GM12875 (cell line): ENCODE results near the gene NKX2-3.

Experiments
- H3K4me3 ChIP-seq: one replicate; pipeline ENCODE4 v1.5.1; 2011; ENCODE audit warnings: low read depth, low read length, control low read depth
- TF ChIP-seq, protein P1 (sequence below): IDR thresholded peaks from 2 replicates; pipeline ENCODE4 v1.5.1; 2011; ENCODE audit warnings: low read depth, mild to moderate bottlenecking, control low read depth, inconsistent platforms, low read length, moderate library complexity, borderline replicate concordance; ENCODE audit not compliant: insufficient read depth

The NKX2-3 gene

DNA sequence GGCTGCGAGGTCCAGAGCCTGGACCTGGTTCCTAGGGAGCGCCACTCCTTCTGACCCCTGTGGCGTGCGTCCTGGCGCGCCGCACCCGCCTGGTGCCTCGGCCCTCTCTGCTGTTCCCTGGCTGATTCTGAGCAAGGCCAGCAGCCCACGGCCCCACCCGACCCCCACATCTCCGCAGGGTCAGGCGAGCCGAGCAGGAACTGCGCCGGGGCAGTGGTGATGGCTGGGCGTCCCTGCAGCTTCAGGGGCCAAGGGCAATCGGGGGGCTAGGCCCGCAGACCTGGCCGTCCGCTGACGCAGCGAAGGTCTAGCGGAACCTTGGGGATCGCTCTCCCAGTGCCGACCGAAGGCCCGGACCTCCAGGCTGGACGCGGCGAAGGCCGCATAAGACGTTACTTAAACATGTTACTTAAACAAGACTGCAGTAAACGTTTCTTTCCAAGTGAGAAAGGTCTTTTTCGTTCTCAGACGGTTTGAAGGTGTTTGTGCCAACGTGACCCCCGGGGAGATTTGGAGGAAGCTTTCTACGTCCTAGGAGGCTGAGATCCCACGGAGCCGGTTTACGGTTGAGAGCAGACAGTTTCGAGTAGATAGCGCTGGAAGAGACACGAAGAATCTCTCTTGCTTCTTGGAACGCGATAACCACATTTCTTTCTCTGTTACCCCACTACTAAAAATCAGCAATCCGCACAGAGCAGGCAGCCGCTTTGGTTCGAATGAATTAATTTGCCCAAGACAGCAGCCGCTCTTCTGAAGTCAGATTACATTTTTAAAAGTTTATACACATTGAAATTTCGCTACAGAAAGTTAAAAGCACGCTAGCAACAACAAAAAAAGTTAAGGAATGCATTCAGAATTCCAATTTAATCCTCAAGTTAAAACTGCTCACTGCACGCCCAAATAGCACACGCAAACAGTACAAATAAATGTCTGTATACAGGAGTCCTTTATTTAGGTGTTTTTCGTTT lies 4.9 kb upstream of the NKX2-3 start:
- TF ChIP-seq, protein P1, sequence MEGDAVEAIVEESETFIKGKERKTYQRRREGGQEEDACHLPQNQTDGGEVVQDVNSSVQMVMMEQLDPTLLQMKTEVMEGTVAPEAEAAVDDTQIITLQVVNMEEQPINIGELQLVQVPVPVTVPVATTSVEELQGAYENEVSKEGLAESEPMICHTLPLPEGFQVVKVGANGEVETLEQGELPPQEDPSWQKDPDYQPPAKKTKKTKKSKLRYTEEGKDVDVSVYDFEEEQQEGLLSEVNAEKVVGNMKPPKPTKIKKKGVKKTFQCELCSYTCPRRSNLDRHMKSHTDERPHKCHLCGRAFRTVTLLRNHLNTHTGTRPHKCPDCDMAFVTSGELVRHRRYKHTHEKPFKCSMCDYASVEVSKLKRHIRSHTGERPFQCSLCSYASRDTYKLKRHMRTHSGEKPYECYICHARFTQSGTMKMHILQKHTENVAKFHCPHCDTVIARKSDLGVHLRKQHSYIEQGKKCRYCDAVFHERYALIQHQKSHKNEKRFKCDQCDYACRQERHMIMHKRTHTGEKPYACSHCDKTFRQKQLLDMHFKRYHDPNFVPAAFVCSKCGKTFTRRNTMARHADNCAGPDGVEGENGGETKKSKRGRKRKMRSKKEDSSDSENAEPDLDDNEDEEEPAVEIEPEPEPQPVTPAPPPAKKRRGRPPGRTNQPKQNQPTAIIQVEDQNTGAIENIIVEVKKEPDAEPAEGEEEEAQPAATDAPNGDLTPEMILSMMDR = no peak
- no peak overlapping the region for H3K4me3 ChIP-seq

GRCh38 chr10:99528494-99529441 lies 4.0 kb upstream of the NKX2-3 start:
- H3K4me3 ChIP-seq = no peak overlapping the region
- TF ChIP-seq, protein P1 = no peak

DNA sequence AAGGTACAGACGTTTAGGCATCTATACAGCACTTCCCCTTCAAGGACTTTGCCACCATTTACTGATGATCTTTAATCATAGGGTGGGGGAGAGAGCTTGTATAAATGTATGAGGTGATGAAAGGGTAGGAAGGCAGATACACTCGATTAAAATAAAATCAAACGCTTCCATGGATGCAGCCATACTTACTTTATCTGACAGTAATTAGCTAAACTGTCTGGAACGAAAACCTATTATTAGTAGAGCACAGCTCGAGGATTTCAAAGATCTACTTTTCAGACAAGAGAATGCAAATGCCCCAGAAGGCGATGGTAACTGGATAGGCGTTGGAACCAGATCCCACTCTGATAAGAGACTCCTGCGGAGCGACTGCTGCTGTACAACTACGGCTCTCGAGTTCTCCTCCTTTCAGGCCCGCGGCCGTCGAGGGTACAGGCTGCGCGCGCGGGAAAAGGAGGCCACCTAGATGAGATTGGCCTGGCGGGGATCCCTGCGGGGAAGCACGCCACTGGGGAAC lies 3.1 kb upstream of the NKX2-3 start:
- H3K4me3 ChIP-seq = no peak overlapping the region
- TF ChIP-seq, protein P1 = no peak

- TF ChIP-seq, protein P1 = no peak
- H3K4me3 ChIP-seq = no peak overlapping the region
These were observed 2.4 kb upstream of the NKX2-3 start for GRCh38 chr10:99530108-99531025.

GRCh38 chr10:99531026-99531695 lies 1.6 kb upstream of the NKX2-3 start:
- no peak overlapping the region for H3K4me3 ChIP-seq
- TF ChIP-seq, protein P1 = no peak
